ENCODE results near the gene PLCG1.

DNA sequence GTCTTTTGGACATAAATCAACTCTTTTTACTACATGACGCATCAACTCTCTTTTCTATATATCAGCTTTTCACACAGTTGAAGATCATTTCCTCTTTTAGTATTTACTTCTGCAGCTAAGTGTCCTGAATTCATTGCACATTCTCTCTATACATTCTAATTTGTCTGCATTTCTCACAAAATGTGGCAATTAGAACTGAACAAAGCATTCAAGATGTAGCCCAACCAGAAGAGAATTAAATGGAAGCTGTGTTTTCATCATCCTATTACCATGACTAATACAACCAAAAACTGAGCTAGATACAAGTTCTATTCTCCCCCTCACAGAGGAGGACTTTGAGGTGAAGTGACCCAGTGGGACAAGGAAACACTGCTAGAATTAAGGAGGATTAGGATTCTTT, 86.9 kb downstream of the PLCG1 start:
- TF ChIP-seq POLR2AphosphoS5 (IDR thresholded peaks at IDR 0.05) = no peak
- TF ChIP-seq, protein P1, sequence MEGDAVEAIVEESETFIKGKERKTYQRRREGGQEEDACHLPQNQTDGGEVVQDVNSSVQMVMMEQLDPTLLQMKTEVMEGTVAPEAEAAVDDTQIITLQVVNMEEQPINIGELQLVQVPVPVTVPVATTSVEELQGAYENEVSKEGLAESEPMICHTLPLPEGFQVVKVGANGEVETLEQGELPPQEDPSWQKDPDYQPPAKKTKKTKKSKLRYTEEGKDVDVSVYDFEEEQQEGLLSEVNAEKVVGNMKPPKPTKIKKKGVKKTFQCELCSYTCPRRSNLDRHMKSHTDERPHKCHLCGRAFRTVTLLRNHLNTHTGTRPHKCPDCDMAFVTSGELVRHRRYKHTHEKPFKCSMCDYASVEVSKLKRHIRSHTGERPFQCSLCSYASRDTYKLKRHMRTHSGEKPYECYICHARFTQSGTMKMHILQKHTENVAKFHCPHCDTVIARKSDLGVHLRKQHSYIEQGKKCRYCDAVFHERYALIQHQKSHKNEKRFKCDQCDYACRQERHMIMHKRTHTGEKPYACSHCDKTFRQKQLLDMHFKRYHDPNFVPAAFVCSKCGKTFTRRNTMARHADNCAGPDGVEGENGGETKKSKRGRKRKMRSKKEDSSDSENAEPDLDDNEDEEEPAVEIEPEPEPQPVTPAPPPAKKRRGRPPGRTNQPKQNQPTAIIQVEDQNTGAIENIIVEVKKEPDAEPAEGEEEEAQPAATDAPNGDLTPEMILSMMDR (IDR thresholded peaks at IDR 0.05) = no peak
- no peak for TF ChIP-seq POLR2A (IDR thresholded peaks at IDR 0.05)

Data from suprapubic skin (tissue), 4 donors.